Body of pancreas (tissue), 4 donors: ENCODE measurements around the gene TCEAL4. TPM values are rescaled to one million over a fixed set of nuclear protein-coding genes. Genes with fewer than 3 reads are reported as not detected.
"Not testable (repeated sequence)": the region's sequence is repeated elsewhere in the genome, so short reads cannot be mapped to it uniquely, and the experiment has no call there.

ENCODE experiments used
- ATAC-seq: fragments of 150-250 bp; one replicate; pipeline ENCODE4 v1.9.1; 2016
- DNase-seq, 4 donors: peaks; one replicate each; pipeline ENCODE4 v3.0.0-alpha.2; 2019
- H3K27ac ChIP-seq, 4 donors: fragments of 200-600 bp; sonication (generic); 1 replicate in 3 of 4; 2 replicates in 1 of 4; pipeline versions ENCODE4 v1.5.1 to v1.6.1; 2016 to 2019; ENCODE audit warnings: mild to moderate bottlenecking in 1 of 4, mixed read lengths in 1 of 4, moderate library complexity in 1 of 4
- H3K27me3 ChIP-seq, 2 donors: fragments of 200-600 bp; sonication (generic); one replicate each; pipeline ENCODE4 v1.6.0; 2016; ENCODE audit warnings: mild to moderate bottlenecking in 1 of 2
- H3K36me3 ChIP-seq, 2 donors: fragments of 200-600 bp; sonication (generic); replicated peaks in 1 of 2; 2 replicates each; pipeline ENCODE4 v1.5.1; 2016; ENCODE audit warnings: low read depth in 2 of 2; ENCODE audit not compliant: insufficient read depth in 1 of 2
- H3K4me1 ChIP-seq: fragments of 200-600 bp; sonication (generic); one replicate; pipeline ENCODE4 v1.6.0; 2016
- H3K4me3 ChIP-seq, 2 donors: fragments of 200-600 bp; sonication (generic); 1 replicate in 1 of 2; 2 replicates in 1 of 2; pipeline ENCODE4 v1.5.1; 2016 to 2019
- H3K9me3 ChIP-seq, 3 donors: fragments of 200-600 bp; sonication (generic); 1 replicate in 2 of 3; 2 replicates in 1 of 3; pipeline ENCODE4 v1.5.1; 2016
- CTCF ChIP-seq, 7 experiments: fragments of 450-650 bp in 4 of 7; fragments of 200-600 bp in 3 of 7; sonication (generic) in 3 of 7; IDR thresholded peaks; one replicate each; pipeline ENCODE4 v1.5.1; 2016 to 2019; ENCODE audit warnings: antibody characterized with exemption in 7 of 7
- POLR2A ChIP-seq, 3 donors: fragments of 450-650 bp; IDR thresholded peaks; one replicate each; pipeline ENCODE4 v1.6.1; 2016; ENCODE audit warnings: antibody characterized with exemption in 3 of 3, mild to moderate bottlenecking in 2 of 3
- WGBS, 2 donors: methylation state at CpG; one replicate each; pipeline ENCODE4 v1.1.5; 2017; 5-methylcytosine and 5-hydroxymethylcytosine counted together
- intact Hi-C: fragments of 100-400 bp; cut with DNase I; formaldehyde crosslinking; loops from one replicate; pipeline ENCODE4 v1.15.1; 2023
- total RNA-seq, 2 donors: library from RNA; depleted of rRNA; stranded (reverse); fragments of >200 nt; gene quantifications; one replicate each; pipeline ENCODE4 v1.1.0, GENCODE V29; 2016

TCEAL4 gene
- total RNA-seq, 2 donors from 2014 or later, result 36.8 to 51.4 TPM

- Histone ChIP-seq H3K27me3 (no peaks in the 10 kb centered on the region), H3K27ac (no peak overlapping the region), H3K4me1 (peaks cover 8% of the 10 kb centered on the region), H3K4me3 (no peak overlapping the region), H3K9me3 (no peaks in the 10 kb centered on the region), H3K36me3 (no peaks in the 10 kb centered on the region)
- ATAC-seq (no peak), DNase-seq (no peak)
- no peak for TF ChIP-seq POLR2A (IDR thresholded peaks at IDR 0.05)
- no peak for TF ChIP-seq CTCF (IDR thresholded peaks at IDR 0.05)
- intact Hi-C loops, result no loop called here
- WGBS, 2 donors, result 84 to 86% methylated on average over 3 of the region's 3 CpGs
Observed at GRCh38 chrX:103584596-103584995, 719 bp upstream of the TCEAL4 start.

- Histone ChIP-seq H3K4me3 (no peak overlapping the region), H3K9me3 (no peaks in the 10 kb centered on the region), H3K36me3 (no peaks in the 10 kb centered on the region), H3K4me1 (peaks cover 8% of the 10 kb centered on the region), H3K27me3 (no peaks in the 10 kb centered on the region), H3K27ac (peak overlapping the region in 3 of 4 donors; percentile 75 to 82 (median 77))
- intact Hi-C loops, result no loop called here
- 11% methylated on average over 5 of the region's 5 CpGs; no CpG with 5 or more reads in 1 of the 2 donors for WGBS, 2 donors
- peak; percentile 38 for ATAC-seq
- peak in 3 of 4 donors; percentile 5 to 22 (median 11) for DNase-seq
- TF ChIP-seq CTCF (IDR thresholded peaks at IDR 0.05) (no peak), POLR2A (IDR thresholded peaks at IDR 0.05) (no peak)
Observed at GRCh38 chrX:103586314-103586646, 965 bp downstream of the TCEAL4 start.

GRCh38 chrX:103586659-103587058 is 1.3 kb downstream of the TCEAL4 start:
- DNase-seq, result no peak
- H3K27me3 ChIP-seq, result no peaks in the 10 kb centered on the region
- TF ChIP-seq CTCF (IDR thresholded peaks at IDR 0.05), result no peak
- TF ChIP-seq POLR2A (IDR thresholded peaks at IDR 0.05), result no peak
- peak overlapping the region in 2 of 4 donors; percentile 77 to 82 for H3K27ac ChIP-seq
- no peak for ATAC-seq
- H3K36me3 ChIP-seq, result no peaks in the 10 kb centered on the region
- peaks cover 8% of the 10 kb centered on the region for H3K4me1 ChIP-seq
- intact Hi-C loops, result no loop called here
- WGBS, 2 donors, result 60 to 65% methylated on average over 4 of the region's 4 CpGs
- H3K9me3 ChIP-seq, result no peaks in the 10 kb centered on the region
- no peak overlapping the region for H3K4me3 ChIP-seq

GRCh38 chrX:103592295-103592694 is 7.0 kb downstream of the TCEAL4 start:
- DNase-seq, H3K9me3 ChIP-seq, ATAC-seq, H3K27me3 ChIP-seq, H3K27ac ChIP-seq, intact Hi-C loops, H3K4me3 ChIP-seq, H3K36me3 ChIP-seq, H3K4me1 ChIP-seq: not testable (repeated sequence)
- 100% methylated on average over 1 of the region's 1 CpG for WGBS, 2 donors

- H3K27ac ChIP-seq, ATAC-seq, H3K4me1 ChIP-seq, DNase-seq, intact Hi-C loops, H3K9me3 ChIP-seq, H3K4me3 ChIP-seq, H3K36me3 ChIP-seq, H3K27me3 ChIP-seq: not testable (repeated sequence)
- 93 to 95% methylated on average over 3 to 6 of the region's 6 CpGs for WGBS, 2 donors
Observed at GRCh38 chrX:103595202-103595601, 9.9 kb downstream of the TCEAL4 start.
